Measurements from ENCODE around the gene TTC34.

- TF ChIP-seq EZH2 (IDR thresholded peaks at IDR 0.05; ENCODE audit: insufficient read depth, poor library complexity, severe bottlenecking) (no peak), EZH2phosphoT487 (IDR thresholded peaks at IDR 0.05; ENCODE audit: insufficient read depth, low read depth) (no peak)
Measured at GRCh38 chr1:2642131-2642559, 159.3 kb downstream of the TTC34 start.

Data from GM23248 (cell line).